Glomerular endothelial cell (primary cell): Measurements from ENCODE around the gene EHMT1. TPM values are rescaled to one million over a fixed set of nuclear protein-coding genes. Genes with fewer than 3 reads are reported as not detected.
A peak's percentile ranks its signal among the peaks of the same experiment; 100 is the strongest.

ENCODE experiments used
- DNase-seq: peaks from one replicate; pipeline ENCODE4 v3.0.0-alpha.2; 2011; ENCODE audit warnings: low read depth, low spot score; ENCODE audit errors: extremely low read depth
- total RNA-seq: library from RNA; depleted of rRNA; stranded (reverse); fragments of >200 nt; gene quantifications from 2 replicates; pipeline ENCODE4 v1.2.3, GENCODE V29; 2015

Gene EHMT1
- 61.3 and 96.9 TPM in 2 replicates for total RNA-seq

- no peak for DNase-seq
Observed at GRCh38 chr9:137618105-137619067, at the start of gene EHMT1. TSS of gene EHMT1 (plus strand) at chr9:137619005. CDS start at chr9:137619029, 24 bp downstream.

- DNase-seq, result no peak
Observed at GRCh38 chr9:137569609-137570203, 49.1 kb upstream of the EHMT1 start.

GRCh38 chr9:137570566-137570965 lies 48.2 kb upstream of the EHMT1 start:
- DNase-seq, result no peak

GRCh38 chr9:137574192-137574591 lies 44.6 kb upstream of the EHMT1 start:
- DNase-seq, result no peak

- DNase-seq, result no peak
Observed at GRCh38 chr9:137575364-137575715, 43.5 kb upstream of the EHMT1 start.

GRCh38 chr9:137575716-137576411 lies 42.9 kb upstream of the EHMT1 start:
- DNase-seq, result no peak

GRCh38 chr9:137578518-137579258 lies 40.1 kb upstream of the EHMT1 start, which contains the start of gene DPH7:
TSS of gene DPH7 (minus strand) at chr9:137578925. CDS start at chr9:137578777, 148 bp downstream.
- peak; percentile 36 for DNase-seq

- DNase-seq, result no peak
Observed at GRCh38 chr9:137579259-137579604, 39.6 kb upstream of the EHMT1 start.

GRCh38 chr9:137580209-137580953 lies 38.4 kb upstream of the EHMT1 start:
- DNase-seq, result no peak

GRCh38 chr9:137580954-137581322 lies 37.9 kb upstream of the EHMT1 start:
- no peak for DNase-seq

GRCh38 chr9:137581361-137582285 lies 37.2 kb upstream of the EHMT1 start:
- DNase-seq, result no peak

GRCh38 chr9:137582286-137582860 lies 36.4 kb upstream of the EHMT1 start:
- DNase-seq, result no peak

GRCh38 chr9:137583347-137583746 lies 35.5 kb upstream of the EHMT1 start:
- no peak for DNase-seq

GRCh38 chr9:137583957-137584356 lies 34.8 kb upstream of the EHMT1 start:
- DNase-seq, result no peak

- DNase-seq, result no peak
Observed at GRCh38 chr9:137586854-137587253, 32.0 kb upstream of the EHMT1 start.

- no peak for DNase-seq
Observed at GRCh38 chr9:137588311-137588710, 30.5 kb upstream of the EHMT1 start.

GRCh38 chr9:137588891-137589290 lies 29.9 kb upstream of the EHMT1 start:
- no peak for DNase-seq

- DNase-seq, result no peak
Observed at GRCh38 chr9:137589441-137590122, 29.2 kb upstream of the EHMT1 start.
